Activated CD8-positive, alpha-beta memory T cell treated with anti-CD3 and anti-CD28 coated beads, Interleukin-2, amount 50 U/mL, for 1 hour (primary cell): ENCODE measurements around the gene TFCP2L1.

Experiments
- DNase-seq: peaks from one replicate; pipeline ENCODE4 v3.0.0-alpha.2; 2020; ENCODE audit errors: extremely low read depth

TFCP2L1 gene

GRCh38 chr2:121218386-121218938 lies 66.5 kb downstream of the TFCP2L1 start:
- no peak for DNase-seq

GRCh38 chr2:121217627-121218026 lies 67.4 kb downstream of the TFCP2L1 start:
- DNase-seq, result no peak

- no peak for DNase-seq
Observed at GRCh38 chr2:121214296-121214695, 70.7 kb downstream of the TFCP2L1 start.

GRCh38 chr2:121213386-121213785 lies 71.6 kb downstream of the TFCP2L1 start:
- no peak for DNase-seq

GRCh38 chr2:121212661-121213325 lies 72.2 kb downstream of the TFCP2L1 start:
- no peak for DNase-seq

GRCh38 chr2:121211689-121212151 lies 73.3 kb downstream of the TFCP2L1 start:
- no peak for DNase-seq

GRCh38 chr2:121211251-121211650 lies 73.8 kb downstream of the TFCP2L1 start:
- no peak for DNase-seq

- DNase-seq, result no peak
Observed at GRCh38 chr2:121210691-121211090, 74.3 kb downstream of the TFCP2L1 start.

GRCh38 chr2:121209014-121209610 lies 75.9 kb downstream of the TFCP2L1 start:
- DNase-seq, result no peak

GRCh38 chr2:121207494-121207893 lies 77.5 kb downstream of the TFCP2L1 start:
- no peak for DNase-seq

- DNase-seq, result no peak
Observed at GRCh38 chr2:121205321-121205942, 79.6 kb downstream of the TFCP2L1 start.

- DNase-seq, result no peak
Observed at GRCh38 chr2:121203591-121204249, 81.3 kb downstream of the TFCP2L1 start.

- no peak for DNase-seq
Observed at GRCh38 chr2:121202541-121203310, 82.3 kb downstream of the TFCP2L1 start.

GRCh38 chr2:121201796-121202195 lies 83.2 kb downstream of the TFCP2L1 start:
- DNase-seq, result no peak

- no peak for DNase-seq
Observed at GRCh38 chr2:121200419-121201315, 84.3 kb downstream of the TFCP2L1 start.

- no peak for DNase-seq
Observed at GRCh38 chr2:121200011-121200347, 85.0 kb downstream of the TFCP2L1 start.

- no peak for DNase-seq
Observed at GRCh38 chr2:121199281-121200010, 85.6 kb downstream of the TFCP2L1 start.

GRCh38 chr2:121197369-121198091 lies 87.5 kb downstream of the TFCP2L1 start:
- no peak for DNase-seq

GRCh38 chr2:121196849-121197155 lies 88.2 kb downstream of the TFCP2L1 start:
- DNase-seq, result no peak
